RKO (cell line): ENCODE results near the gene CACNA1G.

Experiments
- DNase-seq: peaks from one replicate; pipeline ENCODE4 v3.0.0-alpha.2; 2016; ENCODE audit warnings: low spot score

Gene CACNA1G

DNA sequence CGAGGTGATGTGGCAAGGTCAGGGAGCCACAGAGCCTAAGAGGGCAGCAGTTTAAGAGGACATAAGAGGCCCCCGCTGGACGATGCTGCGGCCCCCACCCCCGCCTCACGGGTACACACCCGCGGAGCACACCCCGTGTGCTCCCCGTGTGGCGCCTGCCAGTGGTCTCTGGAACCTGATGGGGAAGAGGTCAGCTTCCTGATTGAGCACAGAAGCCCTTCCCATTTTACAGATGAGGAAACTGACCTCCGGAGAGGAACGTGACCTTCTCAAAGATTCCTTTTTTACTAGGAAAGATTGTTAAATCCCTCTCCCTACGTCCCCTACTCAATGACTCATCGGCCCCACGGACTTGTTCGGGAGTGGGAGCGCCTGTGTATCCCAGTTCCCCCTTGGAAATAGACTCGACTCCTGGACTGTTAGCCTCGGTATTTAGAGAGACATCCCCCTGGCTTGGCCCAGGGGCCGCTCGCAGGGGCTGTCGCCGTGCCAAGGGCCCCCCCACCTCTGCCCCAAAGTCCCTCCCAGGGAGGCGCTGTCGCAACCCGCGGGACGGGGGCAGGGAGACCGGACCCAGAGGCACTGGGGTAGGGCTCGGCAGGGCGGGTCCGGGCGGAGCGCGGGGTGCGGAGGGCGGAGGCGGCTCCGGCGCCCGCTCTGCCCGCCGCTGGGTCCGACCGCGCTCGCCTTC is 73.9 kb downstream of the CACNA1G start, which contains the start of gene ABCC3:
ABCC3 (plus strand) TSS at position 658 of the 691 bp plus-strand sequence. CDS start 56 bp downstream, outside the sequence.
- no peak for DNase-seq

GRCh38 chr17:50634915-50635731 is 74.6 kb downstream of the CACNA1G start:
- no peak for DNase-seq

- no peak for DNase-seq
Measured at GRCh38 chr17:50635732-50635981, 75.1 kb downstream of the CACNA1G start.

- DNase-seq: no peak
Measured at GRCh38 chr17:50635982-50636803, 75.7 kb downstream of the CACNA1G start.

GRCh38 chr17:50636804-50637195 is 76.3 kb downstream of the CACNA1G start:
- no peak for DNase-seq

GRCh38 chr17:50637829-50638605 is 77.5 kb downstream of the CACNA1G start:
- no peak for DNase-seq

GRCh38 chr17:50638606-50638965 is 78.1 kb downstream of the CACNA1G start:
- peak; percentile 39 for DNase-seq

GRCh38 chr17:50638966-50639713 is 78.6 kb downstream of the CACNA1G start:
- peak; percentile 92 for DNase-seq

DNA sequence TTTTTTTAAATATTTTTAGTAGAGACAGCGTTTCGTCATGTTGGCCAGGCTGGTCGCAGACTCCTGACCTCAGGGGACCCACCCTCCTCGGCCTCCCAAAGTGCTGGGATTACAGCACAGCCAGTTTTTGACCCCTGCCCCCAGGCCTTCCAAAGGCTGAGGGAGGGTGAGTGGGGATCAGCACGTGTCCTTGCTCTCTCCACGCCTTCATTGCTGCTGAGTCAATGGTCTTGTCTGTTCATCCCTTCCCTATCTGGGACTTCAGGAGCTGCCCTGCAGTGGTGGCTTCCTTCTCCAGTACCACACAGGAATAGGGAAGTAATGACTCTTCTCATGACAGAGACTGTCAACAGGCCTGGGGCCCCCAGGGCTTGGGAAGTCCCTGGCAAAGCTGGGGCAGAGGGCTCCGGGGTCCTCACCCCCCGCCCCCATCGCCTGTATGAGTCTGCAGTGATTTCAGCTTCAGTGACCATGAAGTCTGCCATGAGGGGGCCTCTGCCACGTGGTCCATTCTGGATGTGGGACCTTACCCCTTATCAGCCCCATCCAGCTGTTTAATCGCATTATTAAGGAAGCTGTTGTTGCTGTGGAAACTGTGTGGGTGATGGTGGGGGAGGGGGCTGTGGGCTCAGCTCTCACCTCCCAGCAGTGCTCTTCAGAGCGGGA is 80.3 kb downstream of the CACNA1G start:
- no peak for DNase-seq

DNA sequence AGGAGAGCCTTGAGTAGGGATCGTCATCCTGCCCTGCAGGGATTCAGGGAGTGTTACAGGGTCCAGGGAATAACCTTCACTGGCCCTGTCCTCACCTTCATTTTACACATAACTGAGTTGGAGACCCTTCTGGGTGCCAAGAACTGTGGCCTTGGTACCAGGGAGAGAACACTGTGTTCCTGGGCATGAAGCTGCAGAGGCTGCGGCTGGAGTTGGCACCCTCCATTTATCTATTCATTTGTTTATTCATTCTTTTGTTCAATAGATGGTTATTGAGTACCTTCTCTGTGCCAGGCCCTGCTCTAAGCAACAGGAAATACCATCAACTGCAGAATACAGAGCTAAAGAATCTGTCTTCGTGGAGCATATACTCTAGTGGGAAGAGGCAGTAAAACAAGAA is 80.8 kb downstream of the CACNA1G start:
- DNase-seq: no peak

GRCh38 chr17:50642071-50642721 is 81.7 kb downstream of the CACNA1G start:
- DNase-seq: no peak

DNA sequence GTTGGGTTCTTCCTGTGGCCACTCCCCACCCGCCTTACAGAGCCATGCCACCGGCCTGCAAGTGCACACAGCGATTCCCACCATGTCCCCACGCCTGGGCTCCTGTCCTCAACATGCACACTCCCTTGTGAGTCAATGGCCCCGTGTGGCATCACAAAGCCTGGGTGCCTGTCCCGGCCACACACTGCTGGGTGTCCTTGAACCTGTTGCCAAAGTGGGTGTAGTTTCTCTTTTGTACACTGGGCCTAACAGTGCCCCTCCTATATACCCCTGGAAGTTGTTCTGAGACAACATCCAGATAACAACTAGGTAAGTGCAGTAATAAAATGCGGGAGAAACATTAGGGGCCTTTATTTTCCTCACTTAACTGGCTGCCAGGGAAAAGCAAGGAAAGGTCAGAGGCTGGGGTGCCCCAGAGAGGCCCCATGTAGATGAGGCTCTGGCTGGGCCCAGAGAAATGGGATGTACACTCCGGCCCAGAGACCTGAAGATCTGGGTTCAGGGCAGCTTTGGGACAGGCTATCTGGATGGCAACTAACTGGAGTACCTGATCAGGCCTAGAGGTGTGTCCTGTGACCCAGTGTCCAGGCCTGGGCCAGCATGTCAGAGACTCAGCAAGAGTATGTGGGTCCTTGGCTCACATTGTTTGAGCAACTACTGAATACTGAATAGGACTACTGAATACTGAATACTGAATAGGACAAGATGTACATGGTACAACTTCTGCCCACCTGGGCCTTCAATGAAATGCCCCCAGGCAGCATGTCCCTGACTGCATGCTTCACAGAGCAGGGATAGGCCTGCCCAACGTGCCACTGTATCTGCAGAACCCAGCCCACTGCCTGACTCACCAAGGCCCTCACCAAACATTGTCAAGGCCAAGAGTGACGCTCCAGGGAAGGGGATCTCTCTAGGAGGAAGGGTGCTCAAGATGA is 82.5 kb downstream of the CACNA1G start:
- no peak for DNase-seq

GRCh38 chr17:50645748-50646682 is 85.5 kb downstream of the CACNA1G start:
- DNase-seq: no peak

DNA sequence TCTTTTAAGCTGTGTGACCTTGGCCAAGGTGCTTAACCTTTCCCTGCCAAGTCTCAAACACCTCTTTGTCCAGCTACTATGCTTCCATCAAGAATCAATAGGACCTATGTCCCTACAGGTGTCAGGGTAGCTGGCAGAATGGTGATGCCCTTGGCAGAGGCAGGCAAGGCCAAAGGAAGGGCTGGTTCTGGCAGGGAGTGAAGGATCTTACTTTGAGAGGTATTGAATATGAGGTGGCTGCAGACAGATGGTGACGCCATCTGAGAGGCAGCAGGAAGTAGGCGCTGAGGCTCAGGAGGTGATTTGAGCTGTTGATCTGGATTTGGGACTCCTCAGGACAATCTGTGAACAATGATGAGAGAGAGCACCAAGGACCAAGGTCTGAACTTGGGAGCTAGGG is 86.7 kb downstream of the CACNA1G start:
- no peak for DNase-seq

DNA sequence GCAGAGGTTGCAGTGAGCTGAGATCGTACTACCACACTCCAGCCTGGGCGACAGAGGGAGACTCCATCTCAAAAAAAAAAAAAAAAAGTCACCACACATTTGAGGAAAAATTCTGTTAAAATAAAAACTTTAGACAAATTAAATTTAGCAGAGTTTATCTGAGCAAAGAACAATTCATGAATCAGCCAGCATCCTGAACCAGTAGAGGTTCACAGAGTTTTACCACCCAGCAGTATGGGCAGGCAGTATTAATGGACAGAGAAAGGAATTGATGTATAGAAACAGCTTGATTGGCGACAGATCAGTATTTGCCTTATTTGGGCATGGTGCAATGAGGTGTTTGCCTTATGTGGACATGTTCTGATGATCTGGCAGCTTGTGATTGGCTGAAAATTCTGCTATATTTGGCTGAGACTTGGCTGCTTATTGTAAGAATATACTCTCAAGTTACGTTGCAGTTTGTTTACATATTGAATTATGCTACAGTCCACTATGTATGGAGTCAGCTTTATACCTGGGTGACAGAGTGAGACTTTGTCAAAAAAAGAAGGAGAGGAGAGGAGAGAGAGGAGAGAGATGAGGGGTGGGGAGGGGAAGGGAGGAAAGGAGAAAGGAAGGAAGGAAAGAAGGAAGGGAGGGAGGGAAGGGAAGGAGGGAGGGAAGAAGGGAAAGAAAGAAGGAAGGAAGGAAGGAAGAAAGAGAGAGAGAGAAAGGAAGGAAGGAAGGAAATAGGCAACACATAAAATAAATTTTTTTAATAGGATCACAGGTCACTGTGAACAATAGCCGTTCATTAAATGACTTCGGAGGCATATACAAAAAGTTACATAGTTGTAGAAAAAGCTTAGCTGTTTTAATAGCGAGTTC is 88.8 kb downstream of the CACNA1G start:
- peak; percentile 62 for DNase-seq

DNA sequence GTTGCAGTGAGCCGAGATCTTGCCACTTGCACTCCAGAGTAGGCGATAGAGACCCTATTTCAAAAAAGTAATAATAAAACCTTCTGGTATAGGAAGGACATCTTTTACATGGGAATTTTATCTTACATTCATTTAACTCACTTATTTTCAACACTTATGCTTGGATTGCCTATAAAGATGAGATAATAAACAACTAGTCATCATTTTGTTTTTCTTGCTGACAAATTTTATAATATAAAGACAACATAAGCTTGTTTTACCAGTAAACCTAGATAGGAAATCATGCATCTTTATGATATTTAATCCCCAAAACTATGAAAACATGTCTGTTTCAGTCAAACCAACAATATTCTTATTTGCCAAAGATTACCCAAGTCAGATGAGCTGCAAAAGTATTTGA is 91.1 kb downstream of the CACNA1G start:
- no peak for DNase-seq

DNA sequence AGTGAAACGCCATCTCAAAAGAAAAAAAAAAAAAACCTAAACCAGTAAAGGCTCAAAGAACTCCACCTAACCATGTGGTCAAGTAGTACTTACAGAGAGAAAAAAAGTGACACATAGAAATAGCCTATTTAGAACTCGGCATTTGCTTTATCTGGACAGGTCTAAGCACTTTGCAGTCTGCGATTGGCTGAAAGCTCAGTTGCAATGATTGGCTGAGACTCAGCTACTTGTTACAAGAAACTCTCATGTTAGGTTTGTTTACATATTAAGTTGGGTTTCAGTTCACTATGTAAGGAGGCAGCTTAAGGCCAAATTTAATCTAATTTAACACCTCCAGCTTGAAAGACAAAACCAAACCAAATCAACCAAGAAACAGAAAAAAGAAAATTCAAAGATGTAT is 93.2 kb downstream of the CACNA1G start:
- DNase-seq: no peak
